C4-2B (cell line): ENCODE data around the gene RAPGEF3.

Experiments used
- CTCF ChIP-seq: fragments of 450-650 bp; conservative IDR thresholded peaks from 2 replicates; pipeline ENCODE4 v1.5.1; 2017; ENCODE audit warnings: mild to moderate bottlenecking
- ZFX ChIP-seq: fragments of 450-650 bp; IDR thresholded peaks from 2 replicates; pipeline ENCODE4 v1.6.1; 2017

GRCh38 chr12:47795121-47795813, 36.6 kb upstream of the RAPGEF3 start:
- no peak for TF ChIP-seq CTCF
- TF ChIP-seq ZFX, result no peak
